Fibroblast of villous mesenchyme (primary cell): Measurements from ENCODE around the gene TTC28. TPM values are rescaled to one million over a fixed set of nuclear protein-coding genes. Genes with fewer than 3 reads are reported as not detected.

Experiments used
- DNase-seq: peaks from one replicate; pipeline ENCODE4 v3.0.0-alpha.2; 2010; ENCODE audit warnings: low read depth
- H3K4me3 ChIP-seq: 2 replicates; pipeline ENCODE4 v1.5.1; 2011; ENCODE audit warnings: low read depth, mild to moderate bottlenecking, low read length
- CTCF ChIP-seq: IDR thresholded peaks from 2 replicates; pipeline ENCODE4 v1.5.1; 2012; ENCODE audit warnings: low read depth, mild to moderate bottlenecking, low read length; ENCODE audit not compliant: insufficient read depth
- total RNA-seq: library from RNA; depleted of rRNA; stranded (reverse); fragments of >200 nt; gene quantifications from 2 replicates; pipeline ENCODE4 v1.2.3, GENCODE V29; 2012

The TTC28 gene
- total RNA-seq, 1 donor, result 23.3 TPM

DNA sequence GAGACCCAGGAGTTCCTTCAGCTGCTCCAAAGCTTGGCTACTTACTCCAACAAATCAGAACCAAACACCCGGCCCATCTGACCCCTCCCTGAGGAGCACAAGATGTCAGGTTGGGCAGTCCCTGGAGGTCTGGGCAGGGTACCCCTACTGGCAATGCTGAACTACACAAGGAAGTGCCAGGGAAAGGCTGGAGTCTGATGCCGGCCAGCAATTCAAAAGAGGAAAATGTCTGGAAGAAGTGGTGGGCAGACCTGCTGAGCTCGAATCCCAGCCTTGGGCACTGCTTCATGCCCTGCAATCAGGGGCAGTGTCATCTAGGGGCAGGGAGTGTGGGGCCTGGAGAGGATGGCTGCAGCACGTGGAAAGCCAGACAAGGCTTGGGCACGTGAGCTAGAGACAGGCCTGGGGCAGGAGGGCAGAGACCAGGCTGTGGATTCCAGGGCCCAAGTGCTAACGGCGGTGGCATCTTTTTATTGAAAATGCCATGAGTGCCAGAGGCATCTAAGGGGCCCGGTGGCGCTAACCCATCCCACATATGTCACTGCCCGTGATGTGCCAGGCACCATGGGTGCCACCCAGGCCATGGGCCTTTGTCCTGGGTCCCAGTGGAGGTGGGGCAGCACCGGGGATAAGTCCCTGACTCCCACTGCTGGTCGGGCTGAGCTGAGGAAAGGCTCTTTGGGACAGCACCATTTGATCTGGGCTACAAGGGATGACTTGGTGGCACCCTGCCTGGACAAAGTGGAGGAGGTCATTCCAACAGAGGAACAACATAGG is 662.7 kb downstream of the TTC28 start:
- no peak for TF ChIP-seq CTCF

DNA sequence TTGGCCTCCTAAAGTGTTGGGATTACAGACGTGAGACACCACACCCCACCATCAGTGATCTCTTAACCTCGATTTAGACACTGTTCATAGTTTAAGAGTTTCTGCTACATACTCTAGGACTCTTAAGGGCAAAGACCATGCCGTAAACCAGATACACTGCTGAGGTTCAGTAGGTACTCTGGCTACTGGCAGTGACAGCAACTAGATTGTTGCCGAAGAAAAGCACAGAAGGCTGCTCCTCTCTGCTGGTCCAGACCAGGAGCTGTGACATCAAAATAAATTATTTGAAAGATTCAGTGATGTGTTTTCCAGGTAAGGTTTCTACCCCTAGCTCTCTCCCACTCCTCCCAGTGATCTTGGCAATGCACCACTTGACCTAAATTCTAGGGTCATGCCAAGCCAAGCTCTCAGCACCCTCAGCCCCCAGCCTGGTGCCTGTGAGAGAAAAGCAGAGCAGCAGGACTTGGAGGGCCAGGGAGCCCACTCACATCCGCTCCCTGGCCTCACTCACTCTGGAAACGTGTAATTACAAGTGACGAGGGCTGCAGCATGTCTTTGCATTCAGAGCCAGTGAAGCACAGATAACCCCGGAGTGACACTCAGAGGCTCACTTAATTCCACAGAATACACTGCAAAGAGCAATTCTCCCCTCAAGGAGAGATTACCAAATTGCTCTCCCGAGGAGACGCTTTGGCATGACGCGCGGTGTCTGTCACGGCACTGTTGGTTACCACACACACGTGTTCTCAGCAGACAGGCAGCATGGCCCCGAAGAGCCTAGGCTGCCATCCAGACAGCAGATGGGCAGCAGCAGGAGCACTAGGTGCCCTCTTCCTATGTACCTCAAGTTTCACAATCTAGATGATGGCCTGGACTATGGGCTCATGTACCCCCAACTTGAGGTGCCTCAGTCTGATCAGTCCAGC is 663.7 kb downstream of the TTC28 start:
- peak; percentile 12 for DNase-seq
- no peak for TF ChIP-seq CTCF
- no peak overlapping the region for H3K4me3 ChIP-seq

More for the DNA sequence above, 662.7 kb downstream of the TTC28 start:
- no peak overlapping the region for H3K4me3 ChIP-seq
- no peak for DNase-seq

GRCh38 chr22:28015046-28015425 is 664.6 kb downstream of the TTC28 start:
- TF ChIP-seq CTCF, result no peak
- DNase-seq, result no peak
- H3K4me3 ChIP-seq, result no peak overlapping the region

- TF ChIP-seq CTCF, result no peak
- H3K4me3 ChIP-seq, result no peak overlapping the region
- no peak for DNase-seq
Measured at GRCh38 chr22:28014211-28015045, 665.2 kb downstream of the TTC28 start.

- no peak overlapping the region for H3K4me3 ChIP-seq
- no peak for DNase-seq
- no peak for TF ChIP-seq CTCF
Measured at GRCh38 chr22:28013611-28014010, 666.0 kb downstream of the TTC28 start.

DNA sequence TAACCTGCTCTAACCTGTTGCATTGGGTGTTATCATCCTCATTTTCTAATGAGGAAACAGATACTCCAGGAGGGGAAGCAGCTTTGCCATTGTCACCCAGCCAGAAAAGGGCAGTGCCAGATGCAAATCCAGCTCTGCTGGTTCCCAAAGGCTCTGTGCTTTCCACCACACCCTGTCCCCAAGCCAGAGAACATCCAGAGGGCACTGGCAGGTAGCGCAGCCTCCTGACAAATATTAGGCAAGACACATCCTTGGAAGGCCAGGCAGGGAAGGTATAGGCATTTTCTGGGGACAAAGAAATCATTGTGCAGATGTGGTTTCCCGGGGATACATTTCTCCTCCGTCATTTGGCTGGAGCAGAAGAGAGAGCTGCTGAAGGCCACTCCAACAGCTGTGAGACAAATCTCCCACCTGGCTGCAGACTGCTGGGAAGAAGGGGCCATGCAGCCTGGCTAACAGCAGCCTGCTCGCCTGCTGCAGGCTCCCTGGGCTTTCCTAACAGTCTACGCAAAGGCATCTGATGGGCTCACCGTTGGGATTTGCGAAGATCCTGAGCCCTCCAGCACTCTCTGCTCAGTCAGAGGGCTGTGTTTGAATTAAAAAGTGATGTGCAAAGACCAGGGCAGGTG is 666.7 kb downstream of the TTC28 start:
- TF ChIP-seq CTCF, result no peak
- no peak for DNase-seq
- H3K4me3 ChIP-seq, result no peak overlapping the region
